Fibroblast of skin of right quadriceps (primary cell): Measurements from ENCODE around the gene LYRM2.

ENCODE experiments used
- DNase-seq: peaks from one replicate; pipeline ENCODE4 v3.0.0-alpha.2; 2013

The LYRM2 gene, protein sequence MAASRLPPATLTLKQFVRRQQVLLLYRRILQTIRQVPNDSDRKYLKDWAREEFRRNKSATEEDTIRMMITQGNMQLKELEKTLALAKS

GRCh38 chr6:89638320-89639195 lies at the start of gene LYRM2:
TSS of gene LYRM2 (minus strand) at chr6:89638747. CDS start at chr6:89638716, 31 bp downstream.
- peak; percentile 91 for DNase-seq

GRCh38 chr6:89688328-89688727 lies 49.8 kb upstream of the LYRM2 start:
- no peak for DNase-seq

DNA sequence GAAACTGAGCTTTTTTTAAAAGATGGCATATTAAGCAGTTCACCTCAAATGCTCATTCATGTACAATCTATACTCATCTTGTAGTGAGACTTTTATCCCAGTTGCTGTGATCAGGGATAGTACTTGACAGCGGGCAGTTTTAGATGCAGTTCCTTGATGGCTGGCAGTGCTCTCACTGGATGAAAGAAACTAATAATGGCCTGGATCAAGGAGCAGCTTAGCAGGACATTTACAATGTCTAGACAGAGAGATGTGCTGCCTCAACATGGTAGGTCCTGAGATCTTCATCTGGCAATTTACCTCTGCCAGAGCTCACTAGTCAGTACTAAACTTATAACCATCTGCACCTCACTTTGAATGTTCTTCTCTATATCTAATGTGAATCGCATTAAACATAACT lies 46.8 kb upstream of the LYRM2 start:
- no peak for DNase-seq

- DNase-seq, result no peak
These were observed 44.4 kb upstream of the LYRM2 start for GRCh38 chr6:89682991-89683390.

DNA sequence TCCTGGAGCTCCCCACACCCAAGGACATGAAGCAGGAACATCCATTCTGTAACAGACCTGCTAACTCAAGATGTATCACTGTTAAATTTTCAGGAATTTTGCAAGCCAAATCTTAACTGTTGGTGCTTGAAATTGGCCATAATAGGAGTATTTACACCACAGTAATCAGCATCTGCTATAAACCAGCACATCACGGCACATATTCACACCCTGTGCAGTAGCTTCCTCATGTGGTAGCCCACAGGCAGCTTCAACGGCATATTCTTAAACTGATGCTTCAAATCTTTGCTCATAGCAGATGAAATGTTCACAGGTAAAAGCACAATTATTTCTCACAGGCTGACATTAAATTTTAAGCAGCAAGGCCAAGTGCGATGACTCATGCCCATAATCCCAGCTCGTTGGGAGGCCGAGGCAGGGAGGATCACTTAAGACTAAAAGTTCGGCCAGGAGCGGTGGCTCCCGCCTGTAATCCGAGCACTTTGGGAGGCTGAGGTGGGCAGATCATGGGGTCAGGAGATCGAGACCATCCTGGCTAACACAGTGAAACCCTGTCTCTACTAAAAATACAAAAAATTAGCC lies 43.5 kb upstream of the LYRM2 start:
- no peak for DNase-seq

DNA sequence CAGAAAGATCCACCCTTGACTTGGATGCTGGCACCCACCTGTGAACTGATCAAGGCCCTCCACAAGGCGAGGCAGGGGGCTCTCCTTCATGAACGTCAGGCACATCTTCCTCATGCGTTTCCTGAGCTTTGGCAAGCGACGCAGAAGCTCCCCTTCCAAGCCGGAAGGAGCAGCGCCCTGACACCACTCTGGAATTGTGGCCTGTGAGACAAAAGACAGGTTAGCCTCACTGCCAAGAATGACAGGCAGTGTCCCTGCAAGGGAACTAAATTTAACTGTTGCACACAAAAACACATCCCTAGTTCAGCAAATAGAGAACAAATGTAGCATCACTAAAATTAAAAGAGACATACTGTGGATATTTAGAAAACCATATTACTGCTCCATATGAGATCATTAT lies 42.0 kb upstream of the LYRM2 start:
- DNase-seq, result no peak

DNA sequence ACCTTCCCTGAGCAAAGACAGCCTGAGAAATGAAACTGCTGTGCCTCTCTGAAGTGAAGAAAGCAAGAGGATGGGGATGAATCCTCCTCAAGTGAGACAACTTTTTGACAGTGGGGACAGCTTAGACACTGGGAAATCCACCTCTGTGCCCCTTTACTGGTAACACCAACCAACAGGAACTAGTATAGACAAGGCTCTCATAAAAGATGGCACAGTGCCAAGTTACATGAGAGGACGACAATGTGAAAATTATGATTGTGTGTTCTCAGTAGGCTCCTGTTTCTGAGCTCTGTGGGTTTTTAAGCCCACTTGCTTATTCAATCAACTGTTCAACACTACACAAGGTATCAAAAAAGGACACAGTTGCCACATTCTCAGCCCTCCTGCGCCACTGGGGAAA lies 41.6 kb upstream of the LYRM2 start:
- DNase-seq, result no peak

DNA sequence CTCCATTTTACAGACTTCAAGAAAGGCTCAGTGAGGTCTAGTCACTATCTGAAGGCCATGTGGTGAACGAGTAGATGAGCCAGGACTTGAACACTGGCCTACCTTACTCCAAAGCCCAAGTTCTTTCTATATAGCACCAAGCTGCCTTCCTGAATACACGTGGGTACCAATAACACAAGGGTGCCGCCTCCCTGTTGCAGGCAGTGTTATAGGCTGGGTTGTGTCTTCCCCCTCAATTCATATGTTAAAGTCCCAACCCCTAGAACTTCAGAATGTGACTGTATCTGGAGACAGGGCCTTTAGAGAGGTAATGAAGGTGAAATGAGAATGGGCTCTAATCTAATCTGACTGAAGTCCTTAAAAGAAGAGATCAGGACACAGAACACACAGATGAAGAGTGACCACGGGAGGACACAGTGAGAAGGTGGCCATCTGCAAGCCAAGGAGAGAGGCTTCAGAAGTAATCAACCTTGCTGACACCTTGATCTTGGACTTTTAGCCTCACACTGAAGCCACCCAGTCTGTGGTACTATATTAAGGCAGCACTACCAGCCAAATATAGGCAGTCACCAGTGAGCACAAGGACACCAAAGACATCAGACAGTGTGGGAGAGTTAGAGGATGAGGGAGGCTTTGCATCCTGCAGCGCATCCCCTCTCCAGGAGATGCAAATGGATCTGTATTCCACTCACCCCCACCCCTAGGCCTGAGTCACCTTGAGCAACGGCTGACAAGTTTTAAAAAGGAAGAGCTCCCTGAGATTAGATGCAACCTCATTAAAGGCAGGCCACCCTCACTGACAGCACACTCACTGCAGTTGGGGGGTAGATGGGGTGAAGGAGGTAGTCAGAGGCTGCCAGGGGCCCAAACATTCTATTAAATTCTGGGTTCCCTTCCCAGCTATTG lies 40.9 kb upstream of the LYRM2 start:
- DNase-seq, result no peak

DNA sequence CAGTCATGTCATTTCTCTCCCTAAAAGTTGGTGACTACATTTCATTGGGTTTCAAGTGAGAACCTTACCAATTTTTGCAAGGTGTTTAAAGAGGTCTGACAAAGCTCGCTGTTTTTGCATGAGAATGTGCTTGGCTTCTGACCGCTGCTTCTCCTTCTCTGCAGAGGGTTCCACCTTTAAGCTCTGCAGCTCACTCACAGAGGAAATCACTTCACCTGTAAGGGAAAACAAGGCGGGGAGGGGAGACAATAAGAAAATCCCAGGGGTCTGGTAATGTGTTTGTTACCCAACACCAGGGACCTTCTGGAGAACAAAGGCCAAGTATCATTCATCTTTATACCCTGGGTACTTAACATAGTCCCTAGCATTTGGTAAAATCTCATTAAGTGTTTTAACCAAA lies 40.0 kb upstream of the LYRM2 start:
- DNase-seq, result no peak

- peak; percentile 41 for DNase-seq
These were observed 37.6 kb upstream of the LYRM2 start for GRCh38 chr6:89675949-89676748.

DNA sequence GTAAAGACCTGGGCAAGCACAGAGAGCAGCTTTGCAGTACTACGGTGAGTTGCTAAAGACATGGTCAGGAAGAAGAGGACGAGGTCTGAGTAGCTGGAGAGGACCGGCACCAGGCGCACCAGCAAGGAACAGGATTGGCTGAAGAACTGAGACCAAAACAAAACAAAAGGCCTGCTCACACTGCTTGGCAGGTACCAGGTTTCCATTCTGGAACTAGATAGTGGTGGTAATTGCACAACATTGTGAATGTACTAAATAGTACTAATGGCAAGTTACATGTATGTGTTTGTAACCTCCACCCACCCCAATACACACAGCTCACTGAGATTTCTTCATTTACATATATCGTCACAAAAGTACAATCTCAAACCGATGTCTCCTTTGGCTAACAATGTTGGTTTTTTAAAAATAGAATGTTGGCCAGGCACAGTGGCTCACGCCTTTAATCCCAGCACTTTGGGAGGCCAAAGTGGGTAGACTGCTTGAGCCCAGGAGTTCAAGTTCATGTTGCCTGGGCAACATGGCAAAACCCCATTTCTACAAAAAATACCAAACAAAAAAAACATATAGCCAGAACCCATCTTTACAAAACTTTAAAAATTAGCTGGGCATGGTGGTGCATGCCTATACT lies 32.5 kb upstream of the LYRM2 start:
- no peak for DNase-seq

- DNase-seq, result no peak
These were observed 30.5 kb upstream of the LYRM2 start for GRCh38 chr6:89669002-89669401.

DNA sequence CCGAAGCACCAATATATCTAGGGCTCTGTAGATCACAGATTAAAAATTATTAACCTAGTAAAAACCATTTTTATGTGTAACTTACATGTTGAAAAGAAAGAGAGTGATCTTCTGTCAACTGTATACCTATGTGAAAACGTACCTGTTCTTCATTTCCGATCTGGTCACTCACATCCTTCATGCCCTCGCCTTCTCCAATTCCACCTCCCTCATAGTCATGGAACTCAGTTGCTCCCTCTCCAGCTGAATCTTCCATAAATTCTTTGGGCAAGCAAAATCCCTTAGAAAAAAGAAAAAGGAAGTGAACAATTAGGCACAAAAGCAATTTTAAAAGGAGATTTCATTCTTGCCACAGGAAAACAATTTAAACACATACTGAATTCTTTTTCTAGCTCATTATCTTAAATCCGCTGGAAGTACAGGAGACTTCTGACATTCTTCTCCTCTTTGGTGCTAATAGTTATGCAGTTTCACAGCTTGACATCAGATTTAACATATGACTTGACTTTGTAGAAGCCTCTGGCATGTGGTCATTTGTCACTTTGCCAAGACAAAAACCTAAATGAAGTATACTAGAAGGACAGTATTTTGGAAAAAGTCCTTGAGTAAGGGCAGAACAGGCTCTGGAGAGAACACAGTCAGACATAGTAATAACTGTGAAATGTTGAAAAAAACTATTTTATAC lies 29.5 kb upstream of the LYRM2 start:
- DNase-seq, result peak; percentile 45

DNA sequence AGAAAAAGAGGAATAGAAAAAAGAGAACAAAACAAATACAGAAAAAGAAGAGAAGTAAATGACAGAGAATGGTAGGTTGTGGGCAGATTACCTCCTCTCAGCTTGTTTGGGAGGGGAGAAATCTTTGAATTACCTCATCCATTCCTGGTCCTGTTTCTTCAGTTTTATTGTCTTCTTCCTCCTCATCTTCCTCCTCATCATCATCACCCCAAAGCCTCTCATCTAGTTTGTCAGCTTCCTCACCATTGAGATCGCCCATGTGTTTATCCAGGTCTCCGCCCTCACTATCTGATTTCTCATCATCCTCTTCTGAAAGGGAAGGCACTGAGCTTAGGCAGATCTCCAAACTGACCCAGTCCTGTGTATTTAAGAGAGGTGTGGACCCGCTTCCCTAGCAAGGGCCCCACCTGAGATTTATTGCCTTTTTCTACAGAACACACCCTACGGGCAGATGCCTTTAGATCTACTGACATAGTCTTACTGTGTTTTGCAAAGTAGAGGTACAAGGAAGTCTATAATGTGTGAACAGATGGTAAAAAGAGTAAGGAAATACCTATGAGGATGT lies 24.2 kb upstream of the LYRM2 start:
- DNase-seq, result no peak

DNA sequence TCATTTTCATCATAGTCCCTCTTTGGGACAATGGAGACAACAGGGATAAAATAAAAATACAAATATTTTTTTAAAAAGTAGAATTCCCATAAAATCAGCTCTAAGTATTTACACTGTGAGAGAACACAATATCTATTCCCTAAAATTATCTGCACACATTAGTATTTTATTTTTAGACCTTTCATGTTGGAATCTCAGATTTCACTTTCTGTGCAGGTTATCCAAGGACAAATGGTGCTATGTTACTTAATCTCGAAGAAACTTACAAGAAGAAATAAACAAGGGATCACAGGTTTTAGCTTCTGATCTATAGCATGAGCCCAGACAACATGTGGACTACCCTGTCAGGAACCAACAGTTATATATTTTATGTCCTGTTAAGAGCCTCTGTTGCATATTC lies 23.0 kb upstream of the LYRM2 start:
- DNase-seq, result no peak

DNA sequence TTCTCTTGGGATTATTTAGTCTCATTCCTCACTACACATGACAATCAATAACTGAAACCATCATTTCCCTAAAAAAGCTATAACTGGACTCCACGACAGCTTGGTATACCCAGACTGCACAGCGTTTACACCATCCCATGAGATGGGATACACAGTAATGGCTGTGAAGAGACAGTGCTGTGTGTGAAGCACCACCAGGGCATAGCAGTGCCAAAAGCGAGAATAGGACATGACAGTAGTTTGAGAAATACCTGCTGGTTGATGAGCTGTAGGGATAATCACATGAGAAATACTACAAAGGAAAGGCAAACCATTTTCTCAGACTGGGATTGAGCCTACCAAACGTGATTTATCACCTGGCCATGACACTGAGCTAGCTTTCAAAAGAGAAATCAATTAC lies 22.4 kb upstream of the LYRM2 start:
- DNase-seq, result no peak

DNA sequence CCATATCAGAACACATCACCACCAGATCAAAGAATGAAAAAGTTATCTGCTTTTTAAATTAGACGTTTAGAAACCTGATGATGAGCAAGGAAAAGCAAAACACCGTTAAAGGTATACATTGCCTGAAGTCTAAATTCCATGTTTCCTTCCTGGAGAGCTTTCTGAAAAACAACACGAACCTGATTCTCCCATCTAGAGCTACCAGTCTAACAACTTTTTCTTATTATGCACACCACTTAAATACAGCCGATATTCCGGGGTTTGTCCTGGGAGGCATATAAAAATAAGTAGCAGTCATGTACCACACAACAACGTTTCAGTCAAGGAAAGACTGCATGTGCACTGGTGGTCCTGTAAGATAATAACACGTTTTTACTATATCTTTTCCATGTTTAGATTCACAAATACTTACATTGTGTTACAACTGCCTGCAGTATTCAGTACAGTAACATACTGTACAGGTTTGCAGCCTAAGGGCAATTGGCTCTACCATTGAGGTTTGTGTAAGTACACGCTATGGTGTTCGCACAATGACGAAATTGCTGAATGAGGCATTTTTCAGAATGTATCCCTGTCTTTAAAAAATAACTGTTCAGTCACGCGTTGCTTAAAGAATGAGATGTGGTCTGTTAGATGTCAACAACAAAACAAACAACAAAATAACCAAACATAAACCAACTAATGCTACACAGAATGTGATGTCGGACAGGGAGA lies 19.1 kb upstream of the LYRM2 start:
- no peak for DNase-seq

- peak; percentile 22 for DNase-seq
These were observed 16.6 kb upstream of the LYRM2 start for GRCh38 chr6:89655122-89655521.

GRCh38 chr6:89650579-89650978 lies 12.0 kb upstream of the LYRM2 start:
- DNase-seq, result no peak

DNA sequence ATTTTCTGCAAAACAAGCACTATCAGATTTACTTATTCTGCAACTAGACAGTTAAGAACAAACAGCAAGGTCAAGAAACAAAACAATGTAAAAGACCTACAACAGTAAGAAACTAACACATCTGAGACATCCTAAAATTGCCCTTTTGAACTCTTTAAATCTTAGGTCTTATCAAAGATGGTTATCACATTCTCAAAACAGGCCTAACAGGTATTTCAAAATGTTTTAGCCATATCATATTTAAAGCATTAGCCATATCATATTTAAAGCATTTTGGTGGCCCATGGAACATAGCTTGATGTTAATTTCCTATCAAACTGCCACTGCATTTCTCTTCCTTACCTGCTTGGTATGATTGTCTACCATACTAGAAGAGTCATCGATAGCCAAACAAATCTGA lies 11.1 kb upstream of the LYRM2 start:
- no peak for DNase-seq
